COLO668 (cell line): ENCODE data around the gene CNTN6.

Experiments used
- DNase-seq: peaks from one replicate; lab custom pipeline; 2025; ENCODE audit not compliant: unreplicated experiment; lab: John Stamatoyannopoulos, UW

Gene CNTN6

GRCh38 chr3:1171320-1171719 is 78.5 kb downstream of the CNTN6 start:
- no peak for DNase-seq

- DNase-seq, result no peak
Observed at GRCh38 chr3:1172644-1173043, 79.8 kb downstream of the CNTN6 start.

- DNase-seq, result no peak
Observed at GRCh38 chr3:1179146-1179545, 86.3 kb downstream of the CNTN6 start.

GRCh38 chr3:1183320-1184048 is 90.7 kb downstream of the CNTN6 start:
- DNase-seq, result no peak

DNA sequence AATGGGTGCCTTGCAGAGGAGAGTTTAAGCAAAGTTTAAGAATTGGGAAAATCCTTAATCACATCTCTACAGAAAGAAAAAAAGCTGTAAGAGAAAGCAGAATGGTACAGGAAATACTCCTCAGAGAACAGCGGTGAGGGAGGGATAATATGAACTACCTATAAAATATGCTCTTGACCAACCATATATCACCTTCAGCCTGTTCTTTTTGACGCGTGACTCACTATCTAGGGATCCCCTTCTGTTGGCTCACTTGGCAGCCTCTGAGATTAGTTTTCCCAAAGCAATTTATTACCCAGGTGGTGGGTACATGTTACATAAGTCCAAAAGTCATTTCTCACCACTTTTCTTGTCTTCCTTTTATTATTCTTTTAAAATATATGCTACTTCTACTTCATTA is 97.7 kb downstream of the CNTN6 start:
- no peak for DNase-seq

DNA sequence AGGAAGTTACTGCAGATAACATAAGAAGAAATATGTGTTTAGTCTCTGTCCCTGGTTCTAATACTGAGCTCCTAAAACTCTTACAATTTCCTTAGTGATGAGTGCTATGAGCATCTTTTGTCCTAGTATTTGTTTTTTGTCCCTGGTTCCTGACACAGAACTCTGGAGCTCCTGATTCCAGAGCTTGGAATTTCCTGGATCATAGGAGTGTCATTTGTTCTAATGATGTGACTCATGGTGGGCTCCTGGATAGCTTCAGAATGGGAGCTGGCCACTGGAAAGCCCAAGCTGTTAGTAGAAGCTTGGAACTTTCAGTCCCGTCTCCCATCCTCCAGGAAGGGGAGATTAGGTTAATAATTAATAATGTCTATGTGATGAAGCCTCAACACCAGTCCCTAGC is 98.2 kb downstream of the CNTN6 start:
- no peak for DNase-seq

DNA sequence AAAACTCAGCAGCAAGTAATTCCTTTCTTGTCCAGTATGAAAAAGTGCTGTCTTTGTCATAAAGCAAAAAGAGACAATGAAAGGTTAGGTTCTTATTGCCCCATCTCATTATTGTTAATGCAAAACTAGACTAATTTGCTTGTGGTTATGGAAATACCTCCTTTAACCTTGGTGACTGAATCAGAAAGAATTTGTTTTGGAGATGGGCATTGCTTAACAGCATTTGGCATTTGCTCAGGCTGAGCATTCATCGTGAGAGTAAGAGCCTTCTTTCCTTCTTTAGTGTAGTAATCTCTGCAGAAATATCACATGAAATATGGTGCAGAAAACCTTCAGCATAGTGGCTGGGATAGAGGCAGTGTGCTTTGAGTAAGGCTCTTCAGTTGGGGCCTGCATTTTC is 103.1 kb downstream of the CNTN6 start:
- no peak for DNase-seq

DNA sequence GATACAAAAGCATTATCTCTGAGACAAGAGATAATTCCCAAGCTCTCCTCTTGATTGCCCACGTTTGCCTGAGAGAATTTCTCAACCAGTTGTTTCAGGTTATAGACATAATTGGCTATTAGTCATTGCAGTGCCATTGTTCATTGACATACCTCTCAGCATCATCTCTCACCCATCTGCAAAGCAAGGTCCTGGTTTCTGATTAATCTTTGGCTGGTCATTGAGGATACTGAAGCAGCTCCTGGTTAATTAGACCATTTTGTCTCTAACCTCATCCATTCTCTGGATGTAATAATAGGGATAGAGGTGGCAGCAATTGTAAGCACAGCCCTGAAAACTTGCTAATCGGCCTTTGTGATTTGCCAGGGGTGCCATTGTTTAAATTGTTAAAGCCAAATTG is 104.2 kb downstream of the CNTN6 start:
- no peak for DNase-seq

- no peak for DNase-seq
Observed at GRCh38 chr3:1200371-1200770, 107.5 kb downstream of the CNTN6 start.

DNA sequence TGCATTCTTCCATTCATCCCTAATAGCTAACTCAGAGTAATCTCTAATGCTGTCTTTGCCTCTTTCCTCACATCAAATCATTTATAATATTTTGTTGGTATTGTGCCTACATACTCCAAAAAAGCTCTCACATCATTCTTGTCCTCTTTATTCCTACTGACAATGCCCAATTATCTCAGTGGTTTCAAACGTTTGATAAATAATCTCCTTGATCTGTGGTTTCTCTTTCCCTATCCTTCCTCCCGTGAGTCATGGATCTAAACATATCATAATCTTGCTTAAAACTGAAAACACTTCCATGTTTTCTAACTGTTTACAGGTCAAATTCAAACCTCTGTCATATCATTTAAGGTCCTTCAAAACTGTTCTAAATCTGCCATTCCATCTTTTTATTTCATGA is 115.1 kb downstream of the CNTN6 start:
- DNase-seq, result no peak

DNA sequence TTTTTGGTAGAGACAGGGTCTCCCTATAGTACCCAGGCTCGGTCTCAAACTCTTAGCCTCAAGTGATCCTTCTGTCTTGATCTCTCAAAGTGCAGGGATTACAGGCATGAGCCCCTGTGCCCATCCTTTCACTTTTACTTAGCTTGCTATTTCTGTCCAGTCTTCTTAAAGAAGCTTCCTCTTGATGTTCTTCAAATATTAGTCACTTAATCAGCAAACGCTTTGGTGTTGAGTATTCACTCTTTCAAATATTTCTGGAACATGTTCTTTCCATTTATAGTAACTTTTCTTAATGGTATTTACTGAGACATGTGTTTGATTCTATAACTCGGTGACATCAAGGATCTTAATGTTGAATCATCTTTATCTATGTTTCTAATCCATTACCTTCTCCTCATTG is 122.1 kb downstream of the CNTN6 start:
- DNase-seq, result no peak

GRCh38 chr3:1216856-1217255 is 124.0 kb downstream of the CNTN6 start:
- DNase-seq, result no peak

DNA sequence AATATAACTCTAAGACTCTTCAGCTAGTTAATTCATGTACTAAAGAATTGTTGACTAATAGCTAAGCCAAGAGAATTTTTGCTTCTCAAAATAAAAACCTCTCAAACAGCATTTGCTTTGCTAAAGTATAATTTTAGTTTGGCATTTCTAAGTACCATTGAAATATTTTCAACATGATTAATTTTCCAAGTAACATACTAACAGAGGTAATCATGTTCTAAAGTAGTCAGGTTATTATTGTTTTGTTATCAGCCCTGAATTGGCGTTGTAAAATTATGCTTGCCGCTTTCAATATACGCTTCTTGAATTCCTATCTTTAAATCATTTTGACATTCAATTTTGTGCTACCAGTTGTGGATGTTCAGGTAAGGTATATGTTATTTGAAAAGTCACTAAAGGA is 134.3 kb downstream of the CNTN6 start:
- DNase-seq, result no peak

DNA sequence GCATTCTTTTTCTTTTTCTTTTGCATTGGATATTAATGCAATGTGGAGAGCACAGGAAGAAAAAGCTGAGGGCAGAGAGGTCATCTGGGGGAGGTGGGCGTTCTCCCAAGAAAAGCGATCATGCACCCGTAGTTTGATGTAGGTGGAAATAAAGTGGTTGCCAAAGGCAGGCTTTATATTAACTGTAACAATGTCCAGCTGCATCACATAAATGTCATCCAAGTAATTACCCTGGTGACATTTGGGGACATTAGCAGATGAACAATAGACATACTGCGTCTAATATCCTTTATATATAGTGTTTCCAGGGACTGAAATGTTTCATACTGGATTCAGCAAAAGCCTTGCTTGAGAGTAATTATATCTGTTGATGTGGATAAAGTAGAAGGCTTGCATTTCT is 135.5 kb downstream of the CNTN6 start:
- no peak for DNase-seq

DNA sequence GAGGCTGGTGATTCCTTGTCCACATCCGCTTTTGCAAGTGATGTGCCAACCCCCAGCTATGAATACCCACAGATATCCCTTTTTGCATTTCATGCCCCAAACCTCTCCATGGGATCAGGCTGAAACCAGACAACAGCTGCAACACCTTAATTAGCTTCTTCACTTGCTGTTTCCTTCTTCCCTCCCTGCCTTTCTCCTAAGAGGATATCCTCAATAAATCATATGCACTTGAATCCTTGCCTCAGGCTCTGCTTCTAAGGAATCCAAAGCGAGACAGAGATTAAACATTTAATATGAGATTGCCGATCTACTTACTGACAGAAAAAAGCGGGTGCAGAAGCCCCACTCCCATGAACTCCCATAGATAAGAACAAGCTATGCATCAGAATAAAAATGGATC is 138.1 kb downstream of the CNTN6 start:
- DNase-seq, result no peak

- DNase-seq, result no peak
Observed at GRCh38 chr3:1232276-1232675, 139.5 kb downstream of the CNTN6 start.

DNA sequence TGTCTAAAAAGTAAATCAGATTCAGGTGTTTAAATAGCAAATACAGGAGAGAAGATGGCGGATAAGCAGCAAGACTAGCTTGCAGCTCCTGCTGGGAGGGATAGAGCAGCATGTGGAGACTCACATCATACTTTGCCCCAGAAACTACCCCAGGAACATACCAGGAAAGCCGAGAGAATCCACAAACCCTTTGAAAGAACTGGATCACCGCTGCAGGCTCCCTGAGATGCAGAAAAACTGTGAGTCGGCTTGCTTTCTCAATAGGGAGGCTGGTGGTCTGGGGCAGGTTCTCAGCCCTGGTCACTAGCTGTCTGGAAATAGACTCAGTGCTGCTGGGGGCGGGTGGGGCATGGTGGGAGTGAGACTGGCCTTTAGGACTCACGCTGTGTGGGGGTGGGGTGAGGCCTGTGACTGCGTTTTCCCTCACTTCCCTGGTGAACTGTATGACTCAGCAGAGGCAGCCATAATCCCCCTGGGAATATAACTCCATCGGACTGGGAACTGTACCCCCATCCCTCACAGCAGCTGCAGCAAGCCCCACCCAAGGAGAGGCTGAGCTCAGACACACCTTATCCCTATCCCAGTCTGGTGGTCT is 142.8 kb downstream of the CNTN6 start:
- DNase-seq, result no peak

- no peak for DNase-seq
Observed at GRCh38 chr3:1251282-1252060, 158.6 kb downstream of the CNTN6 start.

DNA sequence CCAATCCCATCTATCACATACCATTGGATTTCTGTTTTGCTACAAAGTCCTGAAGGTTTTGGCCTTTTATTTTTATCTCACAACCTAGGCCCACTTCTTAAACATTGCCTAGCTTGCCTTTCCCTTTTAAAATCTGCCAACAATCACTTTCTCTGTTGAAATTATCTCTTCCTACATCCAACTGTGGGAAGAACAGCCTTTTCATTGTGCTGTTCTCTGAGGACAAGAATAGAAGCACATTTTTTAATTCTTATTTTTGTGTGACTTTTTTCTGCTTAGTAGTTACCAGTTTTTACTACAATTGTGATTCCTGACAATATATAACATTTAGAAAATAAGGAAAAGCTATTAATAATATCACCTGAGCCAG is 159.2 kb downstream of the CNTN6 start:
- DNase-seq, result no peak

DNA sequence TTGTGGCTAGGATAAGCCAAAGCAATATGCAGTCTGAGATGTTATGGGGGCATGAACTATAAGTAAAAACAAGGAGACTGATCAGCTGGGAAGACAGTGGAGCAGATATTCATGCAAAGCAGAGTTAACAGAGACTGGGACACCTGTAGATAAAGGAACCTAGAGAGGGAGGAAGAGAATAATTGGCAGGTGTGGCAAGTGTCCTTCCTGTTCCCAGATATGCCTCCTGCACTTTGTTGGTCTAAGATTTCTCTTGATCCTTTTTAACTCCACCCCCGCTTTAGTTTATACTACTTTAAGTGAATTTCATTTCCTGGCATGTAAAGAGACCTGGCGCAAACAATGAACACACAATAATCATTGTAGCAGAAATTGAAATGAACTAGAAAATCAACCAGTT is 169.4 kb downstream of the CNTN6 start:
- DNase-seq, result no peak

DNA sequence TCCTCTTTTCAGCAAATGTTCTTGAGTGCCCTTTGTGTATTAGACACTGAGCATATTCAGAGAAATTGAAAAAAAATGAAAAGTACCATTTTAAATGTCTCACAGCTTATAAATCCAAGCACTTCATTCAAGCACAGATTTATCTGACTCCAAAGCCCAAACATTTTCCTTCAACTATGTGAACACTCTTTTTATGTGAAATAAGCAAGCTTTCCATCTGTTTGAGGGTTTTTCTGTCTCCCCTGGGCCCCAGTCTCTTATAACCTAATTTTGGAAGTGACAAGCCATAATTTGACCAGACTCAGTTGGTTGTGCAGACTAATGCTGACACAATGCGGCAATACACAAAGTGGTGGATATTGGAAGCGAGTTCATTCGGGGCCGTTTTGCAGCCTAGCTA is 170.3 kb downstream of the CNTN6 start:
- no peak for DNase-seq

DNA sequence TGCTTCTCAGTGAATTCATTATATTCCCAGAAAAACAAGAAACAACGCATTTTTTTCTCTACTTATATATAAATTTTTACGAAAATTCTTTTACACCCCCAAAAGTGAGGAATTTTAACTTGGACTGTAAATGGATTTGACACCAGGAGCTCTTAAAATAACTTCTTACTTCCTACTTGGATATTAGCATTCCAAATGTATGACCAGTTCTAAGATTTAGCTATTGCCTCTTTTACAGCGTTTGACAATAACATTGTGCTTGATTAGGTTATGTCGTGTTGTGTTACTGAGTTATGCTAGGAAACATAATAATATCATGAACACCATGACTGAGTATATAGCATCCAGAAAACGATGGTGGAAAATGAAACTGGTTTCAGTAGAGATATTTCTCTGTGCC is 177.0 kb downstream of the CNTN6 start:
- no peak for DNase-seq
